Measurements from ENCODE around the gene PUDP. TPM values are rescaled to one million over a fixed set of nuclear protein-coding genes. Genes with fewer than 3 reads are reported as not detected.

PUDP gene
- total RNA-seq, 6 experiments from 2014 or later: 8.8 to 18.4 (median 11.8) TPM

DNA sequence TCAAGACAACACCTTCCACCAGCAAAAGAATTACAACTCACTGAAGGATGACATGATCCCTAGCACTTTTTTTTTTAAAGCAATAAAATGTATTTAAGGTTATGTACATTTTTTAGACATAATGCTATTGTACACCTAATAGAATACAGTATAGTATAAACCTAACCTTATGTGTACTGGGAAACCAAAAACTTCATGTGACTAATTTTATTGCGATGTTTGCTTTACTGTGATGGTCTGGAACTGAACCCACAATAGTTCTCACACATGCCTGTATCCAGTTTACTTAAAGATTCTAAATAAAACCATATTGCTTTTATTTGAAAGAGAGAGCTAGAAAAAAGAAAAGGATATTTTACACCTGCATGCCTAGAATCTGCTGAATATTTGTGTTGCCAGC, 4.9 kb downstream of the PUDP start:
- intact Hi-C loops (cut with DNase I): no loop called here
- TF ChIP-seq, protein P1, sequence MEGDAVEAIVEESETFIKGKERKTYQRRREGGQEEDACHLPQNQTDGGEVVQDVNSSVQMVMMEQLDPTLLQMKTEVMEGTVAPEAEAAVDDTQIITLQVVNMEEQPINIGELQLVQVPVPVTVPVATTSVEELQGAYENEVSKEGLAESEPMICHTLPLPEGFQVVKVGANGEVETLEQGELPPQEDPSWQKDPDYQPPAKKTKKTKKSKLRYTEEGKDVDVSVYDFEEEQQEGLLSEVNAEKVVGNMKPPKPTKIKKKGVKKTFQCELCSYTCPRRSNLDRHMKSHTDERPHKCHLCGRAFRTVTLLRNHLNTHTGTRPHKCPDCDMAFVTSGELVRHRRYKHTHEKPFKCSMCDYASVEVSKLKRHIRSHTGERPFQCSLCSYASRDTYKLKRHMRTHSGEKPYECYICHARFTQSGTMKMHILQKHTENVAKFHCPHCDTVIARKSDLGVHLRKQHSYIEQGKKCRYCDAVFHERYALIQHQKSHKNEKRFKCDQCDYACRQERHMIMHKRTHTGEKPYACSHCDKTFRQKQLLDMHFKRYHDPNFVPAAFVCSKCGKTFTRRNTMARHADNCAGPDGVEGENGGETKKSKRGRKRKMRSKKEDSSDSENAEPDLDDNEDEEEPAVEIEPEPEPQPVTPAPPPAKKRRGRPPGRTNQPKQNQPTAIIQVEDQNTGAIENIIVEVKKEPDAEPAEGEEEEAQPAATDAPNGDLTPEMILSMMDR (IDR thresholded peaks at IDR 0.05): no peak
- no peak for TF ChIP-seq POLR2A (IDR thresholded peaks at IDR 0.05)
- 89% methylated on average over 1 of the region's 1 CpG for WGBS (ENCODE audit: insufficient coverage, low coverage, low lambda C conversion rate, missing lambda C conversion rate)
- H3K9me3 ChIP-seq: no peaks in the 10 kb centered on the region
- no peak overlapping the region for H3K4me3 ChIP-seq
- H3K36me3 ChIP-seq: no peaks in the 10 kb centered on the region
- peaks cover 0 to 25% (median 2%) of the 10 kb centered on the region in 4 donors for H3K4me1 ChIP-seq
- H3K27ac ChIP-seq: no peak overlapping the region
- DNase-seq: no peak
- no peaks in the 10 kb centered on the region for H3K27me3 ChIP-seq
- ATAC-seq: no peak

DNA sequence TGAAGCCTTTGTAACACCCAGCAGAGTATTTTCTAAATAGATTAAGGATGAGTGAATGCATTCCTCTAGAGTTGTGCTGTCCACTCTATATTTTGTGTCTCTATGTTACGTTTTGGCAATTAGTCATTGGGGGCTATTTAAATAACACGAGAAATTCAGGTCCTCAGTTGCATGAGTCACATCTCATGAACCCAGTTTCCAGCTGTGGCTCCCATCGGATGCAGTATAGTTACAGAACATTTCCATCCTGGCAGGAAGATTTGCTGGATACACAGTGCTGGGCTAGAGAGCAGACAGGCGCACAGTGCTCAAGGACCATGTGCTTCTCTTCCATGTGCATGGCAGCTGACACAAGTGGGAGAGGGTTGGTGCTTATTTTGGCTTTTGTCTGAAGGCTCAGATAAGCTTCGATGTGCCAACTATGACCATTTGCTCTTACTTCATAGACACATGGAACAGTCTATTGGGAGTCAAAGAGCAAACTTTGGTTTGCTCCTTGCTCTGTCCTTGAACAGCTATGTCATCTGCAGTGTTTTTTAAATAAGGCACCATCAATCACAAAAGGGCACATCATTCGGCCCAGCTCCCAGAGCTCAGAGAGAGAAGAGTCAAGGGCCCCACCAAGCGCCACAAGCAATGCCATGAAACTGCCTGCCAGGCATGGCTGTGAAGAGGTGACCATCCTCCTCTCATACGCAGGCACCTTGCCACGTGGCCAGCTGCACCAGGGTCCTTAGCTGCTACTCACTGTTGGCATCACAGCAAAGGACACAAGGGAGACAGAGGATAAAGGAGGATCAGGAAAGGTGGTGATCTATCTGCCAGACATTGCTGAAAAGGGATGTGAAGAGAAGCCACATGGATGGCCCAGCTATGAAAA, 8.5 kb downstream of the PUDP start:
- Histone ChIP-seq H3K27ac (no peak overlapping the region), H3K27me3 (no peaks in the 10 kb centered on the region), H3K4me1 (peaks cover 0 to 6% (median 0%) of the 10 kb centered on the region in 4 donors), H3K4me3 (no peak overlapping the region), H3K9me3 (no peaks in the 10 kb centered on the region), H3K36me3 (no peaks in the 10 kb centered on the region)
- TF ChIP-seq, protein P1 (IDR thresholded peaks at IDR 0.05): no peak
- TF ChIP-seq POLR2A (IDR thresholded peaks at IDR 0.05): no peak
- intact Hi-C loops (cut with DNase I): no loop called here
- WGBS (ENCODE audit: insufficient coverage, low coverage, low lambda C conversion rate, missing lambda C conversion rate): 61% methylated on average over 7 of the region's 9 CpGs
- DNase-seq: no peak
- peak in 3 of 4 donors; percentile 56 to 92 (median 68) for ATAC-seq

DNA sequence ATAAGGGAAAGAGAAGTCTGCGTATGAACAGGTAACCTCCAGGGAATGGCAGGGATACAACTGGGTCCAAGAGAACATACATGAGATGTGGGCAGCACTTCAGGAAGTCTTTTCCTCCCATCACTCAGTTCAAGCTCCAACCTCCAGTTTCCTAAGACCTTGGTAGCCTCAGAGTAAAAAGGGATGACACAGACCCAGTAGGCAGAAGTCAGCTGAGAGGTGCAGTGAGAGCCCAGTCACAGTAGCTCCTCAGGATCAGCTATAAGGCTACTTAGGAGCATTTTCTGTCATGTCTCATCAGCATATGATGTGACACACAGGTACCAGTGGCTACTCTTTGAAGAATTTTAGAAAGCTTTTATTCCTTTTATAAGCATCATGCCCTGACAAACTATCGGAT, 13.0 kb downstream of the PUDP start:
- ATAC-seq: no peak
- H3K27ac ChIP-seq: no peak overlapping the region
- H3K36me3 ChIP-seq: no peaks in the 10 kb centered on the region
- H3K9me3 ChIP-seq: no peaks in the 10 kb centered on the region
- intact Hi-C loops (cut with DNase I): no loop called here
- H3K4me1 ChIP-seq: peaks cover 0 to 18% (median 2%) of the 10 kb centered on the region in 4 donors
- H3K4me3 ChIP-seq: no peak overlapping the region
- no peaks in the 10 kb centered on the region for H3K27me3 ChIP-seq
- WGBS (ENCODE audit: insufficient coverage, low coverage, low lambda C conversion rate, missing lambda C conversion rate): 100% methylated on average over 2 of the region's 2 CpGs
- no peak for TF ChIP-seq POLR2A (IDR thresholded peaks at IDR 0.05)
- TF ChIP-seq, protein P1 (IDR thresholded peaks at IDR 0.05): no peak
- no peak for DNase-seq

DNA sequence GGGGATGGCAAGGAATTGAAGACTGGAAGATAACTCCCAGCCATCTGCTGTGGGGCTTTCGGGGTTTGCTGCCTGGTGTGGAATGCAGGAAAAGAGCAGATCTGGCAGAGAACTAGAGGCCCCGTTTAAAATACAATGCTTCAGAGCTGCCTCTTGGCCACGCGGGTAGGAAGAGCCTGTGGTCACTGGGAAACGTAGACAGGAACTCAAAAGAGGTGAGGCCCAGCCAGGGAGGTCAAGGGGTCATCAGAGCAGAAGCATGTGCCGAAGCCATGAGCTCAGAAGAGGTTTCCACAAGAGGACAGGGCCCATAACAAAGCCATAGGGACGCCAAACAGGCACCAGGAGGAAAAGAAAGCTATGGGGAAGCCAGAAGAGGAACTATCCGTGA, 14.9 kb downstream of the PUDP start:
- H3K9me3 ChIP-seq: no peaks in the 10 kb centered on the region
- no peaks in the 10 kb centered on the region for H3K27me3 ChIP-seq
- peak overlapping the region in 1 of 3 donors; percentile 49 for H3K27ac ChIP-seq
- intact Hi-C loops (cut with DNase I): no loop called here
- peaks cover 0 to 14% (median 2%) of the 10 kb centered on the region in 4 donors for H3K4me1 ChIP-seq
- no peak overlapping the region for H3K4me3 ChIP-seq
- H3K36me3 ChIP-seq: no peaks in the 10 kb centered on the region
- peak; percentile 45 to 67 (median 60) for ATAC-seq
- peak in 1 of 3 donors; percentile 42 for DNase-seq
- WGBS (ENCODE audit: insufficient coverage, low coverage, low lambda C conversion rate, missing lambda C conversion rate): 52% methylated on average over 7 of the region's 8 CpGs
- TF ChIP-seq, protein P1 (IDR thresholded peaks at IDR 0.05): no peak
- no peak for TF ChIP-seq POLR2A (IDR thresholded peaks at IDR 0.05)
